Measurements from ENCODE around the gene PACRG. TPM values are rescaled to one million over a fixed set of nuclear protein-coding genes. Genes with fewer than 3 reads are reported as not detected.

The PACRG gene
- total and polyA plus RNA-seq, 2 experiments from 2014 or later: 0.17 to 0.68 TPM

- no peak for TF ChIP-seq ETS1 (IDR thresholded peaks at IDR 0.05)
- TF ChIP-seq JUNB (IDR thresholded peaks at IDR 0.05; ENCODE audit: unreplicated experiment): no peak
- no peak for TF ChIP-seq ZNF331 (CRISPR knock-in tag; IDR thresholded peaks at IDR 0.05; ENCODE audit: low read depth)
- TF ChIP-seq POLR2AphosphoS5 (IDR thresholded peaks at IDR 0.05; ENCODE audit: low read depth): no peak
- TF ChIP-seq, protein P1, sequence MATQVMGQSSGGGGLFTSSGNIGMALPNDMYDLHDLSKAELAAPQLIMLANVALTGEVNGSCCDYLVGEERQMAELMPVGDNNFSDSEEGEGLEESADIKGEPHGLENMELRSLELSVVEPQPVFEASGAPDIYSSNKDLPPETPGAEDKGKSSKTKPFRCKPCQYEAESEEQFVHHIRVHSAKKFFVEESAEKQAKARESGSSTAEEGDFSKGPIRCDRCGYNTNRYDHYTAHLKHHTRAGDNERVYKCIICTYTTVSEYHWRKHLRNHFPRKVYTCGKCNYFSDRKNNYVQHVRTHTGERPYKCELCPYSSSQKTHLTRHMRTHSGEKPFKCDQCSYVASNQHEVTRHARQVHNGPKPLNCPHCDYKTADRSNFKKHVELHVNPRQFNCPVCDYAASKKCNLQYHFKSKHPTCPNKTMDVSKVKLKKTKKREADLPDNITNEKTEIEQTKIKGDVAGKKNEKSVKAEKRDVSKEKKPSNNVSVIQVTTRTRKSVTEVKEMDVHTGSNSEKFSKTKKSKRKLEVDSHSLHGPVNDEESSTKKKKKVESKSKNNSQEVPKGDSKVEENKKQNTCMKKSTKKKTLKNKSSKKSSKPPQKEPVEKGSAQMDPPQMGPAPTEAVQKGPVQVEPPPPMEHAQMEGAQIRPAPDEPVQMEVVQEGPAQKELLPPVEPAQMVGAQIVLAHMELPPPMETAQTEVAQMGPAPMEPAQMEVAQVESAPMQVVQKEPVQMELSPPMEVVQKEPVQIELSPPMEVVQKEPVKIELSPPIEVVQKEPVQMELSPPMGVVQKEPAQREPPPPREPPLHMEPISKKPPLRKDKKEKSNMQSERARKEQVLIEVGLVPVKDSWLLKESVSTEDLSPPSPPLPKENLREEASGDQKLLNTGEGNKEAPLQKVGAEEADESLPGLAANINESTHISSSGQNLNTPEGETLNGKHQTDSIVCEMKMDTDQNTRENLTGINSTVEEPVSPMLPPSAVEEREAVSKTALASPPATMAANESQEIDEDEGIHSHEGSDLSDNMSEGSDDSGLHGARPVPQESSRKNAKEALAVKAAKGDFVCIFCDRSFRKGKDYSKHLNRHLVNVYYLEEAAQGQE (IDR thresholded peaks at IDR 0.05; ENCODE audit: unreplicated experiment): no peak
- TF ChIP-seq NANOG (IDR thresholded peaks at IDR 0.05; ENCODE audit: borderline replicate concordance): no peak
- TF ChIP-seq EZH2 (IDR thresholded peaks at IDR 0.05; ENCODE audit: low read depth, unreplicated experiment): no peak
- no peak for TF ChIP-seq EZH2phosphoT487 (IDR thresholded peaks at IDR 0.05; ENCODE audit: unreplicated experiment)
- no peak for TF ChIP-seq CTCF (conservative IDR thresholded peaks at IDR 0.05; ENCODE audit: low read depth in 2 of 2)
Observed at GRCh38 chr6:162750776-162751175, 23.0 kb downstream of the PACRG start (continued).

DNA sequence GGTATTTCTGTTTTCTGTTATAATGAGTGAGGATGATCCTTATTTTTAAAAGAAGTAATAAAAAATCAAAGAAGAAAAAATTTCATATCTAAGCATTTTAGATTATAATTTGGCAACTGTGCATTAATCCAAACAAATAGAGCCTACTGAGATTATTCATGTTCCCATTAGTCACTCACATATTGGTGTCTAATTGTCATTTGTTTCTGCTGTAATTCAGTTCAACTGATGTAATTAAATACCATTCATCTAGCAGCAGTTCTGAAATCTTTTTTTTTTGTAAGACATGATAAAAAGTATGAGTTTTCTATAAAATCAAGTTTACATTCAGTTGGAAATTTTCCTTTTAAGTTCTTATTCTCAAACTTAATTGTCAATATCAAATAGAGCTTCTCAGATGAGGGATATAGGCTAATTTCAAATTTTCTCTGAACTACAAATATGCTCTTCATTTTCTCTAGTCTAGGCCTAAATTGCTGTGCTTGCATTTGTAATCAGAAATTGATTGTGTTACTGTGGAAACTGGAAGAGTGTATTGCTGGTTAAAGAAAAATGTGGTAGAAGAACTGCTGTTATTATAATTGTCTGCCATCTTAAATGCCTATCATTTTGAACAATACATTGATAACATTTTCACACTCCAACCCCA, 23.6 kb downstream of the PACRG start:
- Histone ChIP-seq H3K27ac (ENCODE audit: low read depth) (no peak overlapping the region), H3K79me2 (replicated peaks; ENCODE audit: insufficient read depth) (no peaks in the 10 kb centered on the region), H3K9me2 (ENCODE audit: insufficient read depth) (no peaks in the 10 kb centered on the region), H3K4me1 (ENCODE audit: insufficient read depth) (no peaks in the 10 kb centered on the region), H3K4me2 (no peak overlapping the region), H4K20me1 (replicated peaks; ENCODE audit: insufficient read depth) (no peaks in the 10 kb centered on the region), H3K27me3 (ENCODE audit: insufficient read depth) (no peaks in the 10 kb centered on the region), H3K4me3 (no peak overlapping the region), H3K36me3 (ENCODE audit: insufficient read depth) (no peaks in the 10 kb centered on the region), H2AFZ (no peak overlapping the region), H3F3A (replicated peaks; ENCODE audit: low read depth) (no peaks in the 10 kb centered on the region)
- no peak for ATAC-seq
- Mint-ChIP-seq H3K4me1 (0 out of 3 replicates have a peak, but pooled peaks cover 3% of the 10 kb centered on the region), H3K27ac (no peak overlapping the region), H3K4me3 (no peak overlapping the region), H3K27me3 (ENCODE audit: insufficient read depth, low read depth, poor library complexity) (no peaks in the 10 kb centered on the region), H3K36me3 (ENCODE audit: low read depth) (no peaks in the 10 kb centered on the region), H3K9me3 (no peaks in the 10 kb centered on the region)
- DNase-seq (ENCODE audit: low spot score): no peak
- TF ChIP-seq STAT1 (IDR thresholded peaks at IDR 0.05; ENCODE audit: unreplicated experiment) (no peak), JUNB (IDR thresholded peaks at IDR 0.05; ENCODE audit: unreplicated experiment) (no peak), EZH2 (IDR thresholded peaks at IDR 0.05; ENCODE audit: low read depth, unreplicated experiment) (no peak), EZH2phosphoT487 (IDR thresholded peaks at IDR 0.05; ENCODE audit: unreplicated experiment) (no peak), NANOG (IDR thresholded peaks at IDR 0.05; ENCODE audit: borderline replicate concordance) (no peak), ZNF114 (CRISPR knock-in tag; IDR thresholded peaks at IDR 0.05) (no peak)
- TF ChIP-seq, protein P1 (IDR thresholded peaks at IDR 0.05; ENCODE audit: unreplicated experiment): no peak
